RWPE1 (cell line): Measurements from ENCODE around the gene TMTC4.

Experiments used
- CTCF ChIA-PET: fragments of 350-600 bp; sonication (Branson Sonifier 250); formaldehyde crosslinking; extraction: SDS; loops from one replicate; lab custom pipeline; 2021; lab: Yijun Ruan, JAX
- POLR2A ChIA-PET: fragments of 400-600 bp; formaldehyde crosslinking; extraction: SDS; loops from one replicate; lab custom pipeline; 2020; ENCODE audit warnings: antibody characterized with exemption; ENCODE audit not compliant: low non-redundant PET; lab: Yijun Ruan, JAX
- DNase-seq: peaks from one replicate; pipeline ENCODE4 v3.0.0; 2012; ENCODE audit warnings: low spot score
- H3K27ac ChIP-seq: fragments of 450-650 bp; 2 replicates; pipeline ENCODE4 v1.5.1; 2017
- TF ChIP-seq, protein P1 (sequence below): fragments of 450-650 bp; conservative IDR thresholded peaks from 2 replicates; pipeline ENCODE4 v1.5.1; 2017; ENCODE audit warnings: low read depth, mild to moderate bottlenecking

Gene TMTC4

DNA sequence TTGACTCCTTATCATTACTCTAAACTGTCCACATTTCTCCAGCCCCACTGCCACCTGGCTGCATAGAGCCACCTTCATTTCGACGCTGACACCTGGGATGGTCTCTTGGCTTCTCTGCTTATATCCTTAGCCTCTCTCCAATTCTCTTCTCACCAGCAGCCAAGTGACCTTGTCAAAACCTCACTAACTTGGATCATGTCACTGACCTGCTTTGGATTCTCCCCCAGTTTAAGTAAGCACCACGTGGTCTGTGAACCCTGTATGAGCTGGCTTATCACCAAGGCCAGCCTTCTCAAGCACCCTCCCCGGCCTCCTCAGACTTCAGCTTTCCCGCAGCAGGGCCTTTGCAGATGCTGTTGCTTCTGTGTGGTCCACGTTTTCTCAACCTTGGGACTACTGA lies 73.7 kb downstream of the TMTC4 start:
- POLR2A ChIA-PET: no interaction called here
- TF ChIP-seq, protein P1, sequence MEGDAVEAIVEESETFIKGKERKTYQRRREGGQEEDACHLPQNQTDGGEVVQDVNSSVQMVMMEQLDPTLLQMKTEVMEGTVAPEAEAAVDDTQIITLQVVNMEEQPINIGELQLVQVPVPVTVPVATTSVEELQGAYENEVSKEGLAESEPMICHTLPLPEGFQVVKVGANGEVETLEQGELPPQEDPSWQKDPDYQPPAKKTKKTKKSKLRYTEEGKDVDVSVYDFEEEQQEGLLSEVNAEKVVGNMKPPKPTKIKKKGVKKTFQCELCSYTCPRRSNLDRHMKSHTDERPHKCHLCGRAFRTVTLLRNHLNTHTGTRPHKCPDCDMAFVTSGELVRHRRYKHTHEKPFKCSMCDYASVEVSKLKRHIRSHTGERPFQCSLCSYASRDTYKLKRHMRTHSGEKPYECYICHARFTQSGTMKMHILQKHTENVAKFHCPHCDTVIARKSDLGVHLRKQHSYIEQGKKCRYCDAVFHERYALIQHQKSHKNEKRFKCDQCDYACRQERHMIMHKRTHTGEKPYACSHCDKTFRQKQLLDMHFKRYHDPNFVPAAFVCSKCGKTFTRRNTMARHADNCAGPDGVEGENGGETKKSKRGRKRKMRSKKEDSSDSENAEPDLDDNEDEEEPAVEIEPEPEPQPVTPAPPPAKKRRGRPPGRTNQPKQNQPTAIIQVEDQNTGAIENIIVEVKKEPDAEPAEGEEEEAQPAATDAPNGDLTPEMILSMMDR: no peak
- DNase-seq: no peak
- H3K27ac ChIP-seq: no peak overlapping the region
- CTCF ChIA-PET: no interaction called here

DNA sequence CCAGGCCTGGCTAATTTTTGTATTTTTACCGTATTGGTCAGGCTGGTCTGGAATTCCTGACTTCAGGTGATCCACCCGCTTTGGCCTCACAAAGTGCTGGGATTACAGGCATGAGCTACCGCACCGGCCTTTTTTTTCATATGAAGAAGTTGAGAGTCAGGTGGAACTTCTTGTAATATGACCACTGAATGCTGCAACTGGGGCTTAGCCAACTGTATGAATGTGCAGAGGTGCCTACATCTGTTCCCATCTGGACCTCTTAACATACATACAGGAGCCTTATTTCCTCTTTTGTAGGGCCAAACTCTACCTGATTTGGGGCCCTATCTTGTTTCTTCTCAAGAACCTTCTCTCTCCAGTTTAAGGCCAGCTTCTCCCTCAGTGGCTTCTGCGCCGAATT lies 74.1 kb downstream of the TMTC4 start:
- no peak overlapping the region for H3K27ac ChIP-seq
- TF ChIP-seq, protein P1: no peak
- ChIA-PET CTCF (no interaction called here), POLR2A (no interaction called here)
- DNase-seq: no peak

DNA sequence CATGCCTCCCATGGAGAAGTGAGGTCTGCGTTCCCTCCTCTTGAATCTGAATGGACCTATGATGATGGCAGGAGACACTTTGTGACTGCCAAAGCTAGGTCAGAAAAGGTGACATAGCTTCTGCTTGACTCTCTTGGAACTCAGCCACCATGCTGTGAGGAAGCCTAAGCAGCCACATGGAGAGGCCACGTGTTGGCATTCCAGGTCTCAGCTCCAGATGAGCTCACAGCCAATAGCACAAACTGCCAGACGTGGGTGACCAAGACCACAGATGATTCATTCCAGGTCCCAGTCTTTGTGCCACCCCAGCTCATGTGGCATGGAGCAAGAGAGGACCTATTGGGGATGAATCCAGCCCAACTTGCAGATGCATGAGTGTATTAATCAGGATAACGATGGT lies 77.3 kb downstream of the TMTC4 start:
- TF ChIP-seq, protein P1: no peak
- H3K27ac ChIP-seq: no peak overlapping the region
- DNase-seq: no peak
- ChIA-PET POLR2A (no interaction called here), CTCF (no interaction called here)

DNA sequence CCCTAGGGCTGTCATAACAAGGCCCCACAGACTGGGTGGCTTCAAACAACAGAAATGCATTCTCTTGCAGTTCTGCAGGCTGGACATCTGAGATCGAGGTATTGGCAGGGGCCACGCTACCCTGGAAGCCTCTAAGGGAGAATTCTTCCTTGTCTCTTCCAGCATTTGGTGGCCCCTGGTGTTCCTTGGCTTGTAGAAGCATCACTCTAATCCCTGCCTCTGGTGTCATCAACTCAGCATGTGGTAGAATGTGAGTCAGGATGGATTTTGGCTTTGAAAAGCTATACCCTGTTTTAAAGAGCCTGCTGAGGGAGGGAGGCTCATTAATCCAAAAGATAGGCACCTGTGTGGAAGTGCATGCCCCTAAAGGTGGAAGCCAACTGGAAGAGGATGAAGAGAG lies 78.1 kb downstream of the TMTC4 start:
- TF ChIP-seq, protein P1: no peak
- H3K27ac ChIP-seq: no peak overlapping the region
- ChIA-PET POLR2A (no interaction called here), CTCF (no interaction called here)
- DNase-seq: no peak

DNA sequence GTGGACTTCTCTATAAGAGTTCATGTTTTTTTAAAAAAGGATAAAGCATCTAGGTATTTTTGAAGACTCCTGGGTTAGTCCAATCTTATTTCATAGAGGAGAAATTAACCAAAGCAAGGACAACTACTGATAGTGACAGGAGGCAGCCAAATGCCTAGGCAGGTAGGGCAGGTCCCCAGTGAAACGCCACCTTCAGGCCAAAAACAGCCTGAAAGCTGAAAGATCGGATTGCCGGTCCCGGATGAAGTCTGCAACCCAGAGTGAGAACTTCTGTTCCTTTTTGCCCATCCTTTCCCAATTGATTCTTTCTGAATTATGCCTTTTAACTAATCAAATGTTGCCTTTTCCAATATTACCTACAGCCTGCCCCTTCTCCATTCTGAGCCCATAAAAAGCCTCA lies 79.9 kb downstream of the TMTC4 start:
- CTCF ChIA-PET: interaction anchor here (0.7 kb wide), 1 partner anchor 530 kb away, joined by 3 read pairs; no protein-coding TSS in a partner anchor
- POLR2A ChIA-PET: no interaction called here
- TF ChIP-seq, protein P1: no peak
- DNase-seq: no peak
- H3K27ac ChIP-seq: no peak overlapping the region

DNA sequence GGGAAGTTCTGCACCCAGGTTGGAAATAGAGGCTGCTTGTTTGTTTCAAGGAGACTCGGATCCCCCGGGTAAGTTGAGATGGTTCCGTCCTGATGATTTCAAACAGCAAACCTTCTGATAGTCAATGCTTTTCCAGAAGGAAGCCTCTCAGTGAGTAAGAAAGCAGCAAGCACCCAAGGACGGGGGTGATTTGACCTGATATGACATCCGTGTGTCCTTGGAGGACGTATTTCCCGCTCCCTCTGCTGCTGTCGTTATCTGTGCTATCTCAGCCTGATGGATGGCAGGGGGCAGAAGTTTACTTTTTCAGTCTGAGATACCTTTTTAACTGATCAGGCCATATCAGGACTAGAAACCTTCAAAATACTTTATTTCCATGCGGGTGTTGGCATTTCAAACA lies 80.3 kb downstream of the TMTC4 start:
- TF ChIP-seq, protein P1: no peak
- ChIA-PET CTCF (no interaction called here), POLR2A (no interaction called here)
- DNase-seq: no peak
- no peak overlapping the region for H3K27ac ChIP-seq
